LNCAP (cell line): ENCODE measurements around the gene SLC8A1.

ENCODE experiments used
- CTCF ChIP-seq: fragments of 450-650 bp; IDR thresholded peaks from 2 replicates; pipeline ENCODE4 v1.5.1; 2017; ENCODE audit warnings: mild to moderate bottlenecking

Gene SLC8A1

GRCh38 chr2:40148334-40148733 lies 303.6 kb downstream of the SLC8A1 start:
- no peak for TF ChIP-seq CTCF

DNA sequence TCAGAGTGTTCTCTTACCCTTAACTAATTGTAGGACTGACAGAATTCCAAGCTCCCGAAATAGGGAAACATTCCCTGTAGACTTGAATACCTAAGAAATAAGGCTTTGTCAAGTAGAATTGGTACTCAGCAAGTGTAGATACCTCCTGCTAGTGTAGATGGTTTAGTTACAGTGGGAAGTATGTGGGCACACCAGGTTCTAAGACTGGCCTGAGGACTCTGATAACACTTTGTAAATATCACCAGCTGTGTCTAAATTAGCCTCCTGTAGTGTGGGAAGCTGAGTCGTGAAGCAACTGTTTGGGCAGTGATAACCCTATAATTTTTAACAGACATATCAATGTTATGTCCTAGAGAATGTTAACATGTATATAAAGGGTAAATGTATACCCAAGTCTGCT lies 304.5 kb downstream of the SLC8A1 start:
- TF ChIP-seq CTCF: no peak

- TF ChIP-seq CTCF: no peak
Measured at GRCh38 chr2:40144022-40144421, 307.9 kb downstream of the SLC8A1 start.

GRCh38 chr2:40138314-40138713 lies 313.6 kb downstream of the SLC8A1 start:
- TF ChIP-seq CTCF: no peak

DNA sequence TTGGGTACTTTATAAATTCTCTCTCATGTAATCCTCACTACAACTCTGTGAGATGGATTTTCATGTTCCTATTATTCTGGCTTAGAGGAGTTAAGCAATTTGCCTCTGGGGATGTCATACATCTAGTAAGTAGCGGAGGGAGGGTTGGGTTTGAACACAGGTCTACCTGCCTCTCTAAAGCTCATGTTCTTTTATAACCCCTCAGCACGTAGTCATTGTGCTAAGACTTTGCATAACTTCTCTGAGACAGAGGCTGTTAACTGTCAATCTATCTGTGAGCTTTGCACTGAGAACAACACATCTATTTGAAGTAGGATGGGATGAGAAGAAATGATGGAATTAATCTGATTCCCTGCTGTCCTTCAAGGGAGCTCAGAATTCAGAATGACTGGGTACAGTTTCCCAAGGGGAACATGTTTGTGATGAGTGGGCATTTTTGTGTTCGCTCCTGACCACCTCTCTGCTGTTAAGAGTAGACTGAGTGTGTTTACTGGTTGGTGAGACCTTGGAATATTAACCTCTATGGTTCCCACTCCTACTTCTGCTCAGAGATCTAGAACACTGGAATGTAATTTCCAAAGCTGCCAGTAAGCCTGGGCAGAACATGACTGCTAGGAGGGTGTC lies 320.7 kb downstream of the SLC8A1 start:
- no peak for TF ChIP-seq CTCF

DNA sequence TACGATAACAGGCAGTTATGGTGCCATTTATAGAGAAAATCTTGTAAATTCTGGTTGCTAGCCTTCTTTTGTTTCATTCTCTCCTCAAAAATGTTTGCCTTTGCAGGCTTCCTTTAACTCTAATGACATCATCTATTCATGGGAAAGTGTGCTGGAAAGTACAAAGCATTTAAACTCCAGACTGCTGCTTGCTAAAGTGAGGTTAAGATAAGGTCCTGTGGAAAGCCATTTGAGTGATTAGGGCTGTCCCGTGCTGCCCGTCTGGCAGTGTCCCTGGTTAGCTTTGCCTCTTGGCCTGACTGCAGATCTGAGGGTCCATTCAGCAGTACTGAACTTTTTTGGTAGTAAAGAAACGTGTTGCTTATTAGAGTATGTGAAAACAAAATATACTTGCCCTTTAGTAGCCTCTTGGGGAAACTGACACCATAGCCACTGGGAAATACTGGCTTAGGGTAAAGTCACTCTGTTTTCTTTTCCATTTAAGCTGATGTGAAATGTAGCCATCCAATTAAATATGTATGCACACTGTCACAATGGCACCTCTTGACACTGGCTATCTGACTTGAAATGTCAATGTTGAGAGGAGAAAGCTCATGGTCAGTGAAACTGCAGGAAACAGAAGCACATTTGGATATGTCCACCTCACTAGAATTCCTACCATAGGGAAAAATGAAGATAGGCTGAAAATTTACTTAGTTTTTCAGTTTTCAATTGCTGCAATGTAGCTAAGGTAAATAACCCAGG lies 321.5 kb downstream of the SLC8A1 start:
- no peak for TF ChIP-seq CTCF

DNA sequence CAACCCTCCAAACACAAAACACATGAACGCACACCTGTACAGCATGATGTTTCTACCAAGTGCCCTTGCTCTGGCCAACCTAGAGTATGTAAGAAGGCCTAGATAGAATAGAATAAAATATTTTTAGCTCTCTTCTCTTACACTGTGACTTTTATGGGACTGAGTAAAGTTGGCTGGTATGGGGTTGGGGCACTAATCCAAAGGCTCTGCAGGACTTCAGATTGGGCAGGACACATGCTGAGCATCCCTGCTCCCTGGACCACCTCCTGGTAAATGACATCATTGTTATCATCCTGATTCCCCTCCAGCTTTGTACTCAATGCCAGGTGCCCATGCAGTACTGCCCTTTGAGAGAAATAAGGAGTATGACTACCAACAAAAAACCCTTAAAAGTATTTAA lies 322.2 kb downstream of the SLC8A1 start:
- TF ChIP-seq CTCF: no peak
